Uterus (tissue), 2 donors: ENCODE measurements around the gene HDAC4.

Experiments used
- POLR2A ChIP-seq, 2 donors: fragments of 450-650 bp; IDR thresholded peaks; one replicate each; pipeline ENCODE4 v1.6.1; 2016; ENCODE audit warnings: antibody characterized with exemption in 2 of 2, mild to moderate bottlenecking in 1 of 2, moderate library complexity in 1 of 2
- TF ChIP-seq, protein P1 (sequence below), 4 experiments: fragments of 200-600 bp in 2 of 4; fragments of 450-650 bp in 2 of 4; sonication (generic) in 2 of 4; IDR thresholded peaks; one replicate each; pipeline ENCODE4 v1.5.1; 2016 to 2019; ENCODE audit warnings: antibody characterized with exemption in 4 of 4, mild to moderate bottlenecking in 2 of 4, moderate library complexity in 1 of 4

DNA sequence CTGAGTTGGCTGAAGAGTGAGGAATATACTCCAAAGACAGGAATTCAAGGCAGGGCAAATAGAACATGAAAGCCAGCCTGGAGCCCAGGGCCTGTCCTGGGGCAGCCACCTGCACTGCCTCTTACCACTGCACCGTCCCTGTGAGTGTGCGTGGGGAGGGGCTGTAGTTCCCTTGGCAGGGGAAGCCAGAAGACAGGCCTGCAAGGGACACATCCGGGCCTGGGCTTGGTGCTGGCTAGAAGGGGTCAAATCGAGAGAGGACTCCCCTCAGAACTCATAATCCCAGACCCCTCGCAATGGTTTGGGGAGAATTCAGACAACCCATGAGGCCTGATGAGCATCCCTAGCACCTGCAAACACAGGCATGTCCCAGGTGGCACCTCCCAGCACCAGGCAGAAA, 87.0 kb downstream of the HDAC4 start:
- TF ChIP-seq, protein P1, sequence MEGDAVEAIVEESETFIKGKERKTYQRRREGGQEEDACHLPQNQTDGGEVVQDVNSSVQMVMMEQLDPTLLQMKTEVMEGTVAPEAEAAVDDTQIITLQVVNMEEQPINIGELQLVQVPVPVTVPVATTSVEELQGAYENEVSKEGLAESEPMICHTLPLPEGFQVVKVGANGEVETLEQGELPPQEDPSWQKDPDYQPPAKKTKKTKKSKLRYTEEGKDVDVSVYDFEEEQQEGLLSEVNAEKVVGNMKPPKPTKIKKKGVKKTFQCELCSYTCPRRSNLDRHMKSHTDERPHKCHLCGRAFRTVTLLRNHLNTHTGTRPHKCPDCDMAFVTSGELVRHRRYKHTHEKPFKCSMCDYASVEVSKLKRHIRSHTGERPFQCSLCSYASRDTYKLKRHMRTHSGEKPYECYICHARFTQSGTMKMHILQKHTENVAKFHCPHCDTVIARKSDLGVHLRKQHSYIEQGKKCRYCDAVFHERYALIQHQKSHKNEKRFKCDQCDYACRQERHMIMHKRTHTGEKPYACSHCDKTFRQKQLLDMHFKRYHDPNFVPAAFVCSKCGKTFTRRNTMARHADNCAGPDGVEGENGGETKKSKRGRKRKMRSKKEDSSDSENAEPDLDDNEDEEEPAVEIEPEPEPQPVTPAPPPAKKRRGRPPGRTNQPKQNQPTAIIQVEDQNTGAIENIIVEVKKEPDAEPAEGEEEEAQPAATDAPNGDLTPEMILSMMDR (IDR thresholded peaks at IDR 0.05), result no peak
- no peak for TF ChIP-seq POLR2A (IDR thresholded peaks at IDR 0.05)
